Loucy (cell line): Measurements from ENCODE around the gene JAZF1.

ENCODE experiments used
- H2AFZ ChIP-seq: fragments of 200-600 bp; sonication (generic); 2 replicates; pipeline ENCODE4 v1.6.0; 2016; ENCODE audit warnings: antibody characterized with exemption, mild to moderate bottlenecking, low read length, moderate library complexity
- H3F3A ChIP-seq: fragments of 200-600 bp; 2 replicates; pipeline ENCODE4 v1.6.0; 2016; ENCODE audit warnings: antibody characterized with exemption, low read depth, mild to moderate bottlenecking
- H3K27me3 ChIP-seq: fragments of 200-600 bp; sonication (generic); 2 replicates; pipeline ENCODE4 v1.6.1; 2014; ENCODE audit warnings: low read length, mild to moderate bottlenecking; ENCODE audit not compliant: insufficient read depth, poor library complexity, severe bottlenecking
- H3K36me3 ChIP-seq: fragments of 200-600 bp; sonication (generic); 2 replicates; pipeline ENCODE4 v1.6.1; 2016; ENCODE audit warnings: low read length; ENCODE audit not compliant: insufficient read depth
- H3K4me1 ChIP-seq: fragments of 200-600 bp; sonication (generic); 2 replicates; pipeline ENCODE4 v1.5.1; 2014; ENCODE audit warnings: low read length, mild to moderate bottlenecking; ENCODE audit not compliant: insufficient read depth, poor library complexity, severe bottlenecking
- H3K4me2 ChIP-seq: fragments of 200-600 bp; sonication (generic); 2 replicates; pipeline ENCODE4 v1.6.0; 2014; ENCODE audit warnings: antibody characterized with exemption, low read length, low read depth, mild to moderate bottlenecking; ENCODE audit not compliant: poor library complexity, severe bottlenecking
- H3K4me3 ChIP-seq: fragments of 200-600 bp; sonication (generic); 2 replicates; pipeline ENCODE4 v1.5.1; 2014; ENCODE audit warnings: low read length, mild to moderate bottlenecking, mixed read lengths; ENCODE audit not compliant: poor library complexity, severe bottlenecking
- H3K79me2 ChIP-seq: fragments of 200-600 bp; sonication (generic); 2 replicates; pipeline ENCODE4 v1.6.1; 2014; ENCODE audit warnings: low read length; ENCODE audit not compliant: insufficient read depth
- H3K9ac ChIP-seq: fragments of 200-600 bp; sonication (generic); 2 replicates; pipeline ENCODE4 v1.6.0; 2014; ENCODE audit warnings: mild to moderate bottlenecking, low read depth, low read length, moderate library complexity; ENCODE audit not compliant: poor library complexity, severe bottlenecking
- H3K9me2 ChIP-seq: fragments of 200-600 bp; sonication (generic); replicated peaks from 2 replicates; pipeline ENCODE4 v1.6.1; 2016; ENCODE audit warnings: low read depth, low read length, mixed read lengths
- H3K9me3 ChIP-seq: fragments of 200-600 bp; sonication (generic); 2 replicates; pipeline ENCODE4 v1.6.1; 2014; ENCODE audit warnings: mild to moderate bottlenecking, antibody characterized with exemption, low read length, low read depth; ENCODE audit not compliant: insufficient read depth
- H4K20me1 ChIP-seq: fragments of 200-600 bp; sonication (generic); 2 replicates; pipeline ENCODE4 v1.6.0; 2014; ENCODE audit warnings: antibody characterized with exemption, low read length, mild to moderate bottlenecking; ENCODE audit not compliant: insufficient read depth, poor library complexity, severe bottlenecking
- CTCF ChIP-seq: fragments of 200-600 bp; sonication (generic); conservative IDR thresholded peaks from 2 replicates; pipeline ENCODE4 v1.5.1; 2014; ENCODE audit warnings: mild to moderate bottlenecking, antibody characterized with exemption, low read length
- EZH2phosphoT487 ChIP-seq: fragments of 200-600 bp; IDR thresholded peaks from 2 replicates; pipeline ENCODE4 v1.6.1; 2018; ENCODE audit warnings: antibody characterized with exemption, mild to moderate bottlenecking, moderate library complexity, borderline replicate concordance

JAZF1 gene

GRCh38 chr7:28135760-28136159 lies 44.8 kb downstream of the JAZF1 start:
- Histone ChIP-seq H3K4me3 (no peak overlapping the region), H3K9ac (no peak overlapping the region), H3F3A (no peaks in the 10 kb centered on the region), H4K20me1 (no peaks in the 10 kb centered on the region), H3K9me2 (no peaks in the 10 kb centered on the region), H3K4me2 (no peak overlapping the region), H3K36me3 (no peaks in the 10 kb centered on the region), H3K79me2 (no peaks in the 10 kb centered on the region), H3K9me3 (no peaks in the 10 kb centered on the region), H2AFZ (no peak overlapping the region), H3K27me3 (no peaks in the 10 kb centered on the region), H3K4me1 (peaks cover 19% of the 10 kb centered on the region)
- TF ChIP-seq EZH2phosphoT487 (no peak), CTCF (no peak)

GRCh38 chr7:28135315-28135714 lies 45.3 kb downstream of the JAZF1 start:
- Histone ChIP-seq H3K4me1 (peaks cover 19% of the 10 kb centered on the region), H3K9me3 (no peaks in the 10 kb centered on the region), H3K4me3 (no peak overlapping the region), H3K27me3 (no peaks in the 10 kb centered on the region), H3K4me2 (no peak overlapping the region), H2AFZ (no peak overlapping the region), H3F3A (no peaks in the 10 kb centered on the region), H3K79me2 (no peaks in the 10 kb centered on the region), H3K9me2 (no peaks in the 10 kb centered on the region), H4K20me1 (no peaks in the 10 kb centered on the region), H3K9ac (no peak overlapping the region), H3K36me3 (no peaks in the 10 kb centered on the region)
- TF ChIP-seq EZH2phosphoT487, result no peak
- no peak for TF ChIP-seq CTCF

- Histone ChIP-seq H3K9me3 (no peaks in the 10 kb centered on the region), H3K4me3 (no peak overlapping the region), H3K9ac (no peak overlapping the region), H3K27me3 (no peaks in the 10 kb centered on the region), H2AFZ (no peak overlapping the region), H3K4me2 (no peak overlapping the region), H3K79me2 (no peaks in the 10 kb centered on the region), H3K4me1 (peaks cover 19% of the 10 kb centered on the region), H4K20me1 (no peaks in the 10 kb centered on the region), H3K36me3 (no peaks in the 10 kb centered on the region), H3K9me2 (no peaks in the 10 kb centered on the region), H3F3A (no peaks in the 10 kb centered on the region)
- TF ChIP-seq EZH2phosphoT487, result no peak
- TF ChIP-seq CTCF, result no peak
Measured at GRCh38 chr7:28133872-28134271, 46.7 kb downstream of the JAZF1 start.
